Fibroblast of lung (primary cell): Measurements from ENCODE around the gene ENG. TPM values are rescaled to one million over a fixed set of nuclear protein-coding genes. Genes with fewer than 3 reads are reported as not detected.

Experiments used
- DNase-seq, 2 donors: peaks; one replicate each; pipeline versions ENCODE4 v3.0.0 to v3.0.0-alpha.2; 2010; ENCODE audit warnings: low read depth in 2 of 2
- H2AFZ ChIP-seq: 2 replicates; pipeline ENCODE4 v1.5.1; 2012; ENCODE audit warnings: low read length, control low read depth, inconsistent platforms
- H3K27ac ChIP-seq: 2 replicates; pipeline ENCODE4 v1.5.1; 2011; ENCODE audit warnings: low read length, control low read depth; ENCODE audit not compliant: insufficient read depth
- H3K27me3 ChIP-seq: 2 replicates; pipeline ENCODE4 v1.5.1; 2011; ENCODE audit warnings: mild to moderate bottlenecking, low read length; ENCODE audit not compliant: control insufficient read depth, insufficient read depth
- H3K36me3 ChIP-seq: 2 replicates; pipeline ENCODE4 v1.5.1; 2011; ENCODE audit warnings: low read length; ENCODE audit not compliant: control insufficient read depth, insufficient read depth
- H3K4me1 ChIP-seq: 2 replicates; pipeline ENCODE4 v1.5.1; 2011; ENCODE audit warnings: low read length; ENCODE audit not compliant: control insufficient read depth, insufficient read depth; ENCODE audit errors: extremely low read depth
- H3K4me2 ChIP-seq: 2 replicates; pipeline ENCODE4 v1.5.1; 2011; ENCODE audit warnings: low read length, control low read depth; ENCODE audit not compliant: insufficient read depth; ENCODE audit errors: extremely low read depth
- H3K4me3 ChIP-seq, 4 experiments: fragments of 200-600 bp in 1 of 4; sonication (generic) in 1 of 4; replicated peaks in 1 of 4; 2 replicates each; pipeline ENCODE4 v1.5.1; 2011 to 2016; ENCODE audit warnings: low read length in 4 of 4, low read depth in 3 of 4, mild to moderate bottlenecking in 3 of 4, control low read depth in 2 of 4, inconsistent platforms in 1 of 4, mixed read lengths in 1 of 4; ENCODE audit not compliant: insufficient read depth in 1 of 4; ENCODE audit errors: control extremely low read depth in 1 of 4
- H3K79me2 ChIP-seq: 2 replicates; pipeline ENCODE4 v1.5.1; 2012; ENCODE audit warnings: mild to moderate bottlenecking, low read length, inconsistent platforms; ENCODE audit not compliant: control insufficient read depth, insufficient read depth
- H3K9ac ChIP-seq: 2 replicates; pipeline ENCODE4 v1.5.1; 2011; ENCODE audit warnings: mild to moderate bottlenecking, low read length, control low read depth; ENCODE audit not compliant: insufficient read depth
- H3K9me3 ChIP-seq: 2 replicates; pipeline ENCODE4 v1.5.1; 2012; ENCODE audit warnings: low read depth, low read length; ENCODE audit not compliant: control insufficient read depth, insufficient read depth
- H4K20me1 ChIP-seq: 2 replicates; pipeline ENCODE4 v1.5.1; 2011; ENCODE audit warnings: low read length; ENCODE audit not compliant: control insufficient read depth, insufficient read depth; ENCODE audit errors: extremely low read depth
- CTCF ChIP-seq, 2 donors: IDR thresholded peaks in 1 of 2; conservative IDR thresholded peaks in 1 of 2; 1 replicate in 1 of 2; 2 replicates in 1 of 2; pipeline ENCODE4 v1.5.1; 2011 to 2012; ENCODE audit warnings: low read length in 2 of 2, control low read depth in 1 of 2, inconsistent platforms in 1 of 2, low read depth in 1 of 2, mild to moderate bottlenecking in 1 of 2
- EZH2 ChIP-seq: IDR thresholded peaks from 2 replicates; pipeline ENCODE4 v1.5.1; 2012; ENCODE audit warnings: low read length, control low read depth, mild to moderate bottlenecking; ENCODE audit errors: missing control alignments
- polyA plus RNA-seq, 2 donors: library from polyadenylated mRNA; depleted of rRNA in 1 of 2; stranded (reverse) in 1 of 2; unstranded in 1 of 2; fragments of >200 nt; gene quantifications; 2 replicates each; pipeline ENCODE4 v1.2.1, GENCODE V29; 2011 to 2012; ENCODE audit warnings: missing spikeins in 1 of 2
- total RNA-seq: library from RNA; depleted of rRNA; stranded (reverse); fragments of >200 nt; gene quantifications from 2 replicates; pipeline ENCODE4 v1.2.1, GENCODE V29; 2014

ENG gene
- total and polyA plus RNA-seq, 2 donors (not counting 1 experiment from before 2014, with no cell fraction given): 30.4 to 59.0 TPM

GRCh38 chr9:127765418-127765817 lies 89.0 kb downstream of the ENG start:
- Histone ChIP-seq H3K9me3 (no peaks in the 10 kb centered on the region), H4K20me1 (no peaks in the 10 kb centered on the region), H3K4me2 (no peak overlapping the region), H3K36me3 (no peaks in the 10 kb centered on the region), H3K79me2 (no peaks in the 10 kb centered on the region), H3K4me1 (peaks cover 9% of the 10 kb centered on the region), H3K27me3 (peaks cover 10% of the 10 kb centered on the region), H2AFZ (no peak overlapping the region), H3K4me3 (no peak overlapping the region), H3K9ac (no peak overlapping the region), H3K27ac (no peak overlapping the region)
- DNase-seq: no peak
- TF ChIP-seq EZH2 (no peak), CTCF (conservative IDR thresholded peaks at IDR 0.05 in 1 of 2, IDR thresholded peaks at IDR 0.05 in 1 of 2; ENCODE audit: low read depth in 1 of 2, low read length in 2 of 2) (no peak)

Other genes with a start within 250 kb of the ENG start
- gene STXBP1, start 242.4 kb downstream of the ENG start, total RNA-seq: 19.8 and 36.0 TPM in 2 replicates
- 25.6 and 34.6 TPM in 2 replicates for gene STXBP1, start 242.4 kb downstream of the ENG start, polyA plus RNA-seq
- under 0.01 TPM in 2 replicates for gene CFAP157, start 147.7 kb downstream of the ENG start, total RNA-seq
- gene CFAP157, start 147.7 kb downstream of the ENG start, polyA plus RNA-seq: 0.06 TPM in 1 of 2 replicates, not detected in the other
- 13.1 and 26.1 TPM in 2 replicates for gene PTRH1, start 139.0 kb downstream of the ENG start, total RNA-seq
- 4.9 and 9.0 TPM in 2 replicates for gene PTRH1, start 139.0 kb downstream of the ENG start, polyA plus RNA-seq
- under 0.01 TPM in 2 replicates for gene TTC16, start 138.6 kb downstream of the ENG start, total RNA-seq
- gene TTC16, start 138.6 kb downstream of the ENG start, polyA plus RNA-seq: 0.02 TPM in 1 of 2 replicates, not detected in the other
- 3.6 TPM in 2 replicates for gene TOR2A, start 119.4 kb downstream of the ENG start, total RNA-seq
- gene TOR2A, start 119.4 kb downstream of the ENG start, polyA plus RNA-seq: 4.6 and 5.0 TPM in 2 replicates
- gene SH2D3C, start 76.0 kb downstream of the ENG start, total RNA-seq: 0.26 TPM in 1 of 2 replicates, not detected in the other
- gene SH2D3C, start 76.0 kb downstream of the ENG start, polyA plus RNA-seq: 1.2 TPM in 1 of 2 replicates, not detected in the other
- 49.6 and 54.8 TPM in 2 replicates for gene CDK9, start 68.6 kb downstream of the ENG start, total RNA-seq
- 76.6 and 82.2 TPM in 2 replicates for gene CDK9, start 68.6 kb downstream of the ENG start, polyA plus RNA-seq
- gene FPGS, start 51.8 kb downstream of the ENG start, total RNA-seq: 58.6 and 77.0 TPM in 2 replicates
- gene FPGS, start 51.8 kb downstream of the ENG start, polyA plus RNA-seq: 42.4 and 43.2 TPM in 2 replicates
- gene AK1, start 23.0 kb upstream of the ENG start, total RNA-seq: 46.7 and 47.6 TPM in 2 replicates
- 73.1 and 80.6 TPM in 2 replicates for gene AK1, start 23.0 kb upstream of the ENG start, polyA plus RNA-seq
- 60.9 and 69.5 TPM in 2 replicates for gene ST6GALNAC6, start 44.9 kb upstream of the ENG start, total RNA-seq
- 53.3 and 56.0 TPM in 2 replicates for gene ST6GALNAC6, start 44.9 kb upstream of the ENG start, polyA plus RNA-seq
- gene ST6GALNAC4, start 62.4 kb upstream of the ENG start, total RNA-seq: 28.1 and 32.6 TPM in 2 replicates
- gene ST6GALNAC4, start 62.4 kb upstream of the ENG start, polyA plus RNA-seq: 16.4 and 18.4 TPM in 2 replicates
- 0.77 and 2.5 TPM in 2 replicates for gene PIP5KL1, start 76.1 kb upstream of the ENG start, total RNA-seq
- 0.84 and 1.9 TPM in 2 replicates for gene PIP5KL1, start 76.1 kb upstream of the ENG start, polyA plus RNA-seq
- gene DPM2, start 83.2 kb upstream of the ENG start, total RNA-seq: 8.5 and 11.7 TPM in 2 replicates
- 24.1 and 36.2 TPM in 2 replicates for gene DPM2, start 83.2 kb upstream of the ENG start, polyA plus RNA-seq
- gene EEIG1, start 126.3 kb upstream of the ENG start, total RNA-seq: 7.2 and 13.2 TPM in 2 replicates
- gene EEIG1, start 126.3 kb upstream of the ENG start, polyA plus RNA-seq: 12.8 and 21.4 TPM in 2 replicates
- gene NAIF1, start 212.7 kb upstream of the ENG start, total RNA-seq: 12.6 and 13.2 TPM in 2 replicates
- gene NAIF1, start 212.7 kb upstream of the ENG start, polyA plus RNA-seq: 5.5 and 7.1 TPM in 2 replicates
- gene SLC25A25, start 213.6 kb upstream of the ENG start, total RNA-seq: 24.1 and 30.7 TPM in 2 replicates
- 11.2 and 14.0 TPM in 2 replicates for gene SLC25A25, start 213.6 kb upstream of the ENG start, polyA plus RNA-seq